Suprapubic skin (tissue), 4 donors: ENCODE measurements around the gene DISC1.

Experiments
- EP300 ChIP-seq: sonication (generic); formaldehyde crosslinking; IDR thresholded peaks from one replicate; pipeline ENCODE4 v1.6.1; 2017; ENCODE audit warnings: antibody characterized with exemption
- POLR2AphosphoS5 ChIP-seq, 3 donors: sonication (generic); formaldehyde crosslinking; IDR thresholded peaks; one replicate each; pipeline ENCODE4 v1.6.1; 2017; ENCODE audit warnings: antibody characterized with exemption in 3 of 3

- no peak for TF ChIP-seq EP300
- no peak for TF ChIP-seq POLR2AphosphoS5 (IDR thresholded peaks at IDR 0.05)
Observed at GRCh38 chr1:231719485-231720183, 93.0 kb downstream of the DISC1 start.
